NCI-H82 (cell line): Measurements from ENCODE around the gene SEZ6.

Experiments
- DNase-seq: peaks from one replicate; lab custom pipeline; 2025; lab: John Stamatoyannopoulos, UW

SEZ6 gene

GRCh38 chr17:28953444-28954118 is 52.3 kb downstream of the SEZ6 start:
- peak; percentile 86 for DNase-seq

GRCh38 chr17:28951991-28952975 is 53.5 kb downstream of the SEZ6 start:
- DNase-seq: peak; percentile 100

GRCh38 chr17:28951428-28951990 is 54.3 kb downstream of the SEZ6 start, which contains the start of gene PHF12:
TSS of gene PHF12 (minus strand) at chr17:28951518. CDS start at chr17:28950960, 558 bp downstream.
- peak; percentile 100 for DNase-seq

- DNase-seq: no peak
These were observed 54.9 kb downstream of the SEZ6 start for GRCh38 chr17:28950752-28951427.

- peak; percentile 79 for DNase-seq
These were observed 55.6 kb downstream of the SEZ6 start for GRCh38 chr17:28950017-28950751.

GRCh38 chr17:28949185-28950016 is 56.4 kb downstream of the SEZ6 start:
- DNase-seq: peak; percentile 71

- DNase-seq: peak; percentile 71
These were observed 57.0 kb downstream of the SEZ6 start for GRCh38 chr17:28948873-28949184.

GRCh38 chr17:28948342-28948741 is 57.5 kb downstream of the SEZ6 start:
- no peak for DNase-seq

- DNase-seq: no peak
These were observed 58.2 kb downstream of the SEZ6 start for GRCh38 chr17:28947639-28948038.

- DNase-seq: no peak
These were observed 59.6 kb downstream of the SEZ6 start for GRCh38 chr17:28946239-28946638.

- DNase-seq: no peak
These were observed 60.7 kb downstream of the SEZ6 start for GRCh38 chr17:28944862-28945741.

- DNase-seq: no peak
These were observed 61.5 kb downstream of the SEZ6 start for GRCh38 chr17:28944343-28944742.

- DNase-seq: no peak
These were observed 62.9 kb downstream of the SEZ6 start for GRCh38 chr17:28942925-28943324.

- DNase-seq: no peak
These were observed 64.6 kb downstream of the SEZ6 start for GRCh38 chr17:28941251-28941650.

GRCh38 chr17:28940675-28941074 is 65.2 kb downstream of the SEZ6 start:
- DNase-seq: no peak

GRCh38 chr17:28940142-28940541 is 65.7 kb downstream of the SEZ6 start:
- DNase-seq: no peak

GRCh38 chr17:28938552-28938951 is 67.3 kb downstream of the SEZ6 start:
- no peak for DNase-seq

GRCh38 chr17:28937044-28937729 is 68.6 kb downstream of the SEZ6 start:
- no peak for DNase-seq
